ENCODE results near the gene GPR22.

Gene GPR22, protein sequence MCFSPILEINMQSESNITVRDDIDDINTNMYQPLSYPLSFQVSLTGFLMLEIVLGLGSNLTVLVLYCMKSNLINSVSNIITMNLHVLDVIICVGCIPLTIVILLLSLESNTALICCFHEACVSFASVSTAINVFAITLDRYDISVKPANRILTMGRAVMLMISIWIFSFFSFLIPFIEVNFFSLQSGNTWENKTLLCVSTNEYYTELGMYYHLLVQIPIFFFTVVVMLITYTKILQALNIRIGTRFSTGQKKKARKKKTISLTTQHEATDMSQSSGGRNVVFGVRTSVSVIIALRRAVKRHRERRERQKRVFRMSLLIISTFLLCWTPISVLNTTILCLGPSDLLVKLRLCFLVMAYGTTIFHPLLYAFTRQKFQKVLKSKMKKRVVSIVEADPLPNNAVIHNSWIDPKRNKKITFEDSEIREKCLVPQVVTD

GRCh38 chr7:107469929-107470328 lies at the start of gene GPR22:
TSS of gene GPR22 (plus strand) at chr7:107470057. CDS start at chr7:107474061, 4,004 bp downstream.
- DNase-seq = peak in 12 of 58 donors; percentile 1 to 66 (median 18)

- DNase-seq = no peak
These were observed 42.4 kb upstream of the GPR22 start for GRCh38 chr7:107427462-107427861.

DNA sequence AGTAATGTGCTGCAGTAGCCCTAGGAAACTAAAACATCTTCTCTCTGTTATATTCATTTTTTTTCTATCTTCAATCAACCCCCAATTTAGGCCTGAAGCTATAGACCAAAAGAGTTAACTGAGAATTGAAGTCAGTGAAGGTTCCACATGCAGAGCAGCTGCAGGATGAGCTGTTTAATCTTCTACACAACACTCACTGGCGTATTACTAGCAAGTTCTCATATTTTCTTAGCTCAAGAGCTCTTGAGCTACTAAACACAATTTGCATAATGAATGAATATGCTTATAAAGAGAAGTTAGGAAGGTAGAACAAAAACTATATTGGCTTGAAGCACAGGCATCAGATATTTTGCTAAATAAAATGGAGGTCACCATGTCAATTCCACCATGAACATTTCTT lies 41.2 kb upstream of the GPR22 start:
- DNase-seq = no peak

DNA sequence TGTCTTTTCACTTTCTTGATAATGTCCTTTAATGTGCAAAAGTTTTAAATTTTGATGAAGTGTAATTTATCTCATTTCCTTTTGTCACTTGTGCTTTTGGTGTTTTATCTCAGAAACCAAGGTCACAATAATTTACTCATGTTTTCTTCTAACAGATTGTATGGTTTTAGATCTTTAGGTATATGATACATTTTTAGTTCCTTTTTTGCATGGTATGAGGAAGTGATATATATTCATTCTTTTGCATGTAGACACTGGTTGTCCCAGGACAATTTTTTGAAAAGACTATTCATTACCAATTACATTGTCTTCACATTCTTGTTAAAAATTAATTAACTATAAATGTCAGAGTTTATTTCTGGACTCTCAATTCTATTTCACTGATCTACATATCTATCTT lies 39.8 kb upstream of the GPR22 start:
- DNase-seq = no peak

DNA sequence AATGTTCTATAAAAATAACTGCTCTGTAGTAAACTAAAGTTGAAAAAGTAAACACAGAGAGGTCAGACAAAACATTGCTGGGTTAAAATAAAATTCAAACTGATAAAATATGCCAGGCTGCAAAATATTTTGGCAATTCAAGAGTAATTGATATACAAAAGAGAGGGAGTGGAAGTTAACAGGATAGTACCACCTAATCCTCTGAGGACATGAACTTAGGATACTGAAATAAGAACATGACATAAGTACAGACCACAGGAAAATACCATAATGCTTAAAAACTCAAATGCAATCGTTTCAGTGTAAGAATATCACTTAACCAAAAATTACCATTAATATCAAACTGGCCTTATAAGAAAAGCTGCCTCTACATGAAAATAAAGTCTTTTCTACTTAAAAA lies 37.6 kb upstream of the GPR22 start:
- no peak for DNase-seq

DNA sequence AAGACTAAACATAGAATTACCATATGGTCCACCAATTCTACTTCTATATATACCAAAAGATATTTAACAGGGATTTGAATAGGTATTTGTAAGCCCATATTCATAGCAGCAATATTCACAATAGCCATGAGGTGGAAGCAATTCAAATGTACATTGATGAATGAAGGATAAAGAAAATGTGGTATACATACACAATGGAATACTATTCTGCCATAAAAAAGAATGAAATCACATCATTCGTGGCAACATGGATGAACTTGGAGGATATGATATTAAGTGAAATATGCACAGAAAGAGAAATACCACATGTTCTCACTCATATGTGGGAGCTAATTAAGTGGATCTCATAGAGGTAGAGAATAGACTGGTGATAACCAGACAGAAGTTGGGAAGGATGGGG lies 34.1 kb upstream of the GPR22 start:
- DNase-seq = no peak

DNA sequence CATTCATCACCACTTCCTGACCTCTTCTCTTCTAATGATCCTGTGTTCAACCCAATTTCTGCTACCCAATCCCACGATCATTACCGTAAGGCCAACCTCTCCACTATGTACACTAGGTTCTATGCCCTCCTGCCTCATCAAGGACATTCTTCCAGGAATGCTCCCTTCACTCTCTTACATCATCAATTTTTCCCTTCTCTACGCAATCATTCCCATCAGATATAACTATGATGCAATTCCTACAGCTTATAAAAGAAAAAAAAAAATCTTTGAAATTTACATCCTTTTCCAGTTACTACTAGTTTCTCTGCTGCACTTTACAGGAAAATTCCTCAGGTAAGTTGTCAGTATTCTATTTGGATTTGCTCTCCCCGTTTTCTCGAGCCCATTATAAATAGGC lies 30.8 kb upstream of the GPR22 start:
- DNase-seq = no peak

DNA sequence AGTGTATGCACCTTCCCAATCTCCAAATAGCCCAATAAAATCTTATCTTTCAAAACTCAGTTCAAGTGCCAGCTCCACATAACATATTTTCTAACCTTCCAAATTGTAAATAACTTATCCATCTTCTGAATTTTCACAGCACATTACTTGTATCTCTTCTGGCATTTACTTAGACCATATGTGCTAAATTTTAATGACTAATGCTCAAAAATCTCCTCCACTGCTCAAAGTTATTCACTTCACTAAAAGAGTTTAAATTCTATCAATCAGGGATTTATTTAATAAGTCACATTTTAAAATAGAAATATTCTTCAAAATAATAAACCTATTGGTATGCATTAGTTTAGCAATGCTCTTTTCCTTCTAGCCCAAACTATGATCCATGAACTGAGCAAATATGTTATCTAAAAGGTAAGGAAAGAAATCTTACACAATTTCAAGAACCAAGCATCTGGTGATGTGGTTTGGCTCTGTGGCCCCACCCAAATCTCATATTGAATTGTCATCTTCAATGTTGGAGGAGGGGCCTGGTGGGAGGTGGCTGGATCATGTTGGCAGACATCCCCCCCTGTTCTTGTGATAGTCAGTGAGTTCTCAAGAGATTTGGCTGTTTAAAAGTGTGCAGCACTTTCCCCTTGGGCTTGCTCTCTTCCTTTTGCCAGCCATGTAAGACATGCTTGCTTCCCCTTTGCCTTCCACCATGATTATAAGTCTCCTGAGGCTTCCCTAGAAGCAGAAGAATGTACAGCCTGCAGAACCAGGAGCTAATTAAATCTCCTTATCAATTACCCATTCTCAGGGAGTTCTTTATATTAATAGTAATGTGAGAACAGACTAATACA lies 28.1 kb upstream of the GPR22 start:
- DNase-seq = no peak

DNA sequence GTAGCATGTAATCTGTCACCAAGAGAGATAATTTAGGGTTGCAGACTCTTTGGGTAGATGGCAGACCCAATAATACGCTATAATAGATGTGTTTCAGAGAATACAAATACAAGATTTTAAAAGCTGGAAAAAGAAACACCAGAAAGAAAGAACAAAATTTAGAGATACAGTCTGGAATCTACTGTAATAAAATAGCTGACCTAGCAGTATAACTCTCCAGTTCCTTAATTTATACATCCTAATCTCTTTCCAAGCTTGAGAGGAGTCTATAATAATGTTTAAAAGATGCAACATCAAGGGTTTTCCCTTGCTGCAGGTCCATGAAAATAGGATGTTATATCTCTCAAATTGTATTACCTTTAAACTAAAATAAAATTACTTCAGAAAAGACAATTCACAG lies 27.2 kb upstream of the GPR22 start:
- DNase-seq = no peak

GRCh38 chr7:107446531-107446930 lies 23.3 kb upstream of the GPR22 start:
- no peak for DNase-seq

DNA sequence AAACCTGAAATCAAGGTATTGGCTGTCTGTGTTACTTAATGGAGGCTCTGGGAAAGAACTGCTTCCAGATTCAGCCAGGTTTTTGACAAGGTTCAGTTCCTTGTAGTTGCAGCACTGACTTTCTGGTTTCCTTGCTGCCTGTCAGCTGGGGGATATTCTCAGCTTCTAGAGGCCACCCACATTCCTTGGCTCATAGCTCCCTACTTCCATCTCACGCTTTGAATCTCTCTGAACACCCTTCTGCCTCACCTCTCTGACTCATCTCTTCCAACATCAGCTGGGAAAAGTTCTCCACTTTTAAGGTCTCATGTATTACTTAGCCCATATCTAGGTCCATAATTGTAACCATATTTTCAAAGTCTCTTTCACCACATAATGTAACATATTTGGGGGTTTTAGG lies 22.9 kb upstream of the GPR22 start:
- DNase-seq = peak in 1 of 58 donors; percentile 2

DNA sequence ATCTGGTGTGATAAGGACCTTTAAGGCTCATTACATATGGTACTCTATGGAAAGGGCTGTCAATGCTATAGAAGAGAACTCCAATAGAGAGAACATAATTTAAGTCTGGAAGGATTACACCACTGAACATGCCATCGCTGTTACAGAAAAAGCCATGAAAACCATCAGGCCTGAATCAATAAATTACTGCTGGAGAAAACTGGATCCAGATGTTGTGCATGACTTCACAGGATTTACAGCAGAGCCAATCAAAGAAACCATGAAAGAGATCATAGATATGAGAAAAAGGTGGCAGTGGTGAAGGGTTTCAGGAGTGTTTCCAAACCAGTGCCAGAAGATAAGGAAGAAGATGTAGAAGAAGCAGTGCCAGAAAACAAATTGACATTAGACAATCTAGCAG lies 18.9 kb upstream of the GPR22 start:
- no peak for DNase-seq

- DNase-seq = no peak
These were observed 16.5 kb upstream of the GPR22 start for GRCh38 chr7:107453388-107453787.

GRCh38 chr7:107461938-107462533 lies 7.8 kb upstream of the GPR22 start:
- DNase-seq = peak in 1 of 58 donors; percentile 1

GRCh38 chr7:107463139-107464078 lies 6.4 kb upstream of the GPR22 start:
- DNase-seq = peak in 31 of 58 donors; percentile 8 to 67 (median 31)

- no peak for DNase-seq
These were observed 5.1 kb upstream of the GPR22 start for GRCh38 chr7:107464666-107465226.

DNA sequence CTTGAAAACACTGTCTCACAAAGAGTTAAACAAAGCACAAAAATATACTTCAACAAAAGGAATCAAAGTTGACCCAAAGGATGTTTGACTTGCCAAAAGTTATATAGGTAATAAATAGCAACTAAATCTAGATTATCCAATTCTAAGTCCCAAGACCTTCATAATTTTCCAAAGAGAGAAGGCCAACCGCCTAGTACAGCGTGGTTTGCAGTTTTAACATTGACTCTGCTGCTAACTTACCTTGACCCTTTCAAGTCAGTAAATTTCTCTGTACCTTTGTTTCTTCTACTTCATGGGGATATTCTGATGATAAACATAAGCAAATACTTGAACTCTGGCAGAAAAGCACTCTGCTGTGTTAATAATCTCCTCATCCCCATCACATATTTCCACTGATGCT lies 1.9 kb upstream of the GPR22 start:
- no peak for DNase-seq

DNA sequence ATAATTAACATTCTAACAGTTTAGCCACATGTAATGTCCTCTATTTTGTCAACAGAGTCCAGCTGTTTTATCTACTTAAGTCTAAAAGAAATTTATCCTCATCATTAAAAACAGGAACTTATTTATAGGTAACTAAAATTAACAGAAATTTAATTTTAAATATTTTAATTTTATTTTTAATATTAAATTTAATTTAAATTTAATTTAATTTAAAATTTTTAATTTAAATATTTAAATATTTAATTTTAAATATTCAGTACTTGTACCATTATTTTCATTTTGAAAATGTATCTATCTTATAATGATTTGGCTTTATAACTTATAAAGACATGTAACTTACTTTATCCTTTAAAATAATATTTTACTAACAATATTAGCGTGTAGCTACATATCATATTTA lies 1.0 kb upstream of the GPR22 start:
- DNase-seq = no peak

- peak in 1 of 58 donors; percentile 4 for DNase-seq
These were observed 1.6 kb downstream of the GPR22 start for GRCh38 chr7:107471292-107472070.

DNA sequence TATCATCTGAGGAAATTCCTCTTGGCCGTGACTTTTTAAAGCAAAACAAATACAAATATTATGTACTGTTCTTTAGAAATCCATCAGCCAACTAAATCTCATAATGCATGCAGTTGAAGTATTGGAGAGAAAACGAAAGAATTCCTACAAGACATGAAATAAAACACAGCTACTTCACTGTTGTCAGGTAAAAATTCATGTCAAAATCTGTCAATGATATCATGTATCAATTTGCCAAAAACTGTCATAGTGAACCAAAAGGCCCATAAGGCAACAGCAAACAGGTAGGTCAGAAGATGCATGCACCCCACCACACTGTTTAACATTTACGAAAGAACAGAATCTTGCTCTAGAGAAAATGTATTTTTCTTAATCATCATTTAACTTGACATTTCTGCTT lies 2.3 kb downstream of the GPR22 start:
- DNase-seq = no peak
